Measurements from ENCODE around the gene SLC35E1.
A peak's percentile ranks its signal among the peaks of the same experiment; 100 is the strongest.

SLC35E1 gene

GRCh38 chr19:16572332-16573211, at the start of gene SLC35E1:
SLC35E1 (minus strand) TSS chr19:16572415; CDS start chr19:16572364, 51 bp downstream.
- DNase-seq = peak; percentile 93

- no peak for DNase-seq
Measured at GRCh38 chr19:16621165-16621800, 49.1 kb upstream of the SLC35E1 start.

- DNase-seq = no peak
Measured at GRCh38 chr19:16620584-16620983, 48.4 kb upstream of the SLC35E1 start.

GRCh38 chr19:16620018-16620417, 47.8 kb upstream of the SLC35E1 start:
- no peak for DNase-seq

- DNase-seq = no peak
Measured at GRCh38 chr19:16619457-16619856, 47.2 kb upstream of the SLC35E1 start.

GRCh38 chr19:16618248-16618647, 46.0 kb upstream of the SLC35E1 start:
- no peak for DNase-seq

- no peak for DNase-seq
Measured at GRCh38 chr19:16615808-16616207, 43.6 kb upstream of the SLC35E1 start.

- DNase-seq = no peak
Measured at GRCh38 chr19:16614941-16615340, 42.7 kb upstream of the SLC35E1 start.

GRCh38 chr19:16613841-16614240, 41.6 kb upstream of the SLC35E1 start:
- DNase-seq = no peak

GRCh38 chr19:16612636-16613035, 40.4 kb upstream of the SLC35E1 start:
- DNase-seq = no peak

- DNase-seq = peak; percentile 73
Measured at GRCh38 chr19:16611121-16611520, 38.9 kb upstream of the SLC35E1 start.

- DNase-seq = no peak
Measured at GRCh38 chr19:16609511-16610200, 37.4 kb upstream of the SLC35E1 start.

- DNase-seq = no peak
Measured at GRCh38 chr19:16608290-16608739, 36.1 kb upstream of the SLC35E1 start.

- no peak for DNase-seq
Measured at GRCh38 chr19:16607819-16608218, 35.6 kb upstream of the SLC35E1 start.

GRCh38 chr19:16605553-16605994, 33.4 kb upstream of the SLC35E1 start:
- peak; percentile 88 for DNase-seq

- DNase-seq = no peak
Measured at GRCh38 chr19:16605115-16605514, 32.9 kb upstream of the SLC35E1 start.

- no peak for DNase-seq
Measured at GRCh38 chr19:16604615-16605014, 32.4 kb upstream of the SLC35E1 start.

GRCh38 chr19:16603090-16603489, 30.9 kb upstream of the SLC35E1 start:
- DNase-seq = no peak

- no peak for DNase-seq
Measured at GRCh38 chr19:16601378-16602052, 29.3 kb upstream of the SLC35E1 start.

- no peak for DNase-seq
Measured at GRCh38 chr19:16600824-16601223, 28.6 kb upstream of the SLC35E1 start.

- DNase-seq = no peak
Measured at GRCh38 chr19:16599655-16600346, 27.6 kb upstream of the SLC35E1 start.

- no peak for DNase-seq
Measured at GRCh38 chr19:16598848-16599247, 26.6 kb upstream of the SLC35E1 start.

All from DMS79 (cell line).